ENCODE measurements around the gene GARNL3.

GRCh38 chr9:127370672-127371648, 106.4 kb downstream of the GARNL3 start:
- TF ChIP-seq POU2F2 (IDR thresholded peaks at IDR 0.05; ENCODE audit: low read depth, low read length) (no peak), POLR2AphosphoS5 (IDR thresholded peaks at IDR 0.05; ENCODE audit: low read depth, low read length) (no peak), POLR2A (IDR thresholded peaks at IDR 0.05; ENCODE audit: low read depth, low read length) (no peak), PAX5 (IDR thresholded peaks at IDR 0.05; ENCODE audit: insufficient read depth, low read length, severe bottlenecking) (no peak), SPI1 (IDR thresholded peaks at IDR 0.05; ENCODE audit: low read depth, low read length) (no peak)

Data from GM12891 (cell line).